GM23338 (cell line): ENCODE data around the gene RAX. TPM values are rescaled to one million over a fixed set of nuclear protein-coding genes. Genes with fewer than 3 reads are reported as not detected.

Experiments used
- ATAC-seq: fragments of 200-7000 bp; cut with Tn5 transposase; 3 replicates; pipeline ENCODE4 v1.9.1; 2020
- DNase-seq: peaks from one replicate; pipeline ENCODE4 v3.0.0-alpha.2; 2015; ENCODE audit warnings: low spot score
- H2AFZ ChIP-seq: fragments of 200-600 bp; sonication (generic); 2 replicates; pipeline ENCODE4 v1.8.0; 2016; ENCODE audit warnings: antibody characterized with exemption, mild to moderate bottlenecking, moderate library complexity
- H3F3A ChIP-seq: fragments of 200-600 bp; sonication (generic); replicated peaks from 2 replicates; pipeline ENCODE4 v1.8.0; 2017; ENCODE audit warnings: antibody characterized with exemption, mixed run types, low read depth
- H3K27ac ChIP-seq: fragments of 200-600 bp; sonication (generic); 2 replicates; pipeline ENCODE4 v1.6.1; 2016; ENCODE audit warnings: low read depth
- H3K27me3 ChIP-seq: fragments of 200-600 bp; sonication (generic); 2 replicates; pipeline ENCODE4 v1.8.0; 2016; ENCODE audit warnings: mild to moderate bottlenecking, mixed run types, moderate library complexity; ENCODE audit not compliant: insufficient read depth
- H3K36me3 ChIP-seq: fragments of 200-600 bp; sonication (generic); 2 replicates; pipeline ENCODE4 v1.8.0; 2016; ENCODE audit warnings: mild to moderate bottlenecking; ENCODE audit not compliant: insufficient read depth
- H3K4me1 ChIP-seq: fragments of 200-600 bp; sonication (generic); 2 replicates; pipeline ENCODE4 v1.8.0; 2016; ENCODE audit warnings: mild to moderate bottlenecking, moderate library complexity; ENCODE audit not compliant: insufficient read depth
- H3K4me2 ChIP-seq: fragments of 200-600 bp; sonication (generic); 2 replicates; pipeline ENCODE4 v1.7.1; 2017; ENCODE audit warnings: mixed run types
- H3K4me3 ChIP-seq: fragments of 200-600 bp; sonication (generic); 2 replicates; pipeline ENCODE4 v1.6.1; 2016; ENCODE audit warnings: mixed run types
- H3K79me2 ChIP-seq: fragments of 200-600 bp; sonication (generic); replicated peaks from 2 replicates; pipeline ENCODE4 v1.8.0; 2017; ENCODE audit warnings: mild to moderate bottlenecking; ENCODE audit not compliant: insufficient read depth
- H3K9me2 ChIP-seq: fragments of 200-600 bp; sonication (generic); 2 replicates; pipeline ENCODE4 v1.8.0; 2017; ENCODE audit not compliant: insufficient read depth
- H4K20me1 ChIP-seq: fragments of 200-600 bp; sonication (generic); replicated peaks from 2 replicates; pipeline ENCODE4 v1.8.0; 2017; ENCODE audit warnings: mild to moderate bottlenecking; ENCODE audit not compliant: insufficient read depth
- H3K27ac Mint-ChIP-seq: 2 replicates; pipeline ENCODE4 v1.8.0; 2020; ENCODE audit warnings: inconsistent platforms, mild to moderate bottlenecking, moderate library complexity, mixed read lengths
- H3K27me3 Mint-ChIP-seq: 3 replicates; pipeline ENCODE4 v1.8.0; 2022; ENCODE audit warnings: low read depth, mild to moderate bottlenecking, moderate library complexity, mixed read lengths, inconsistent platforms; ENCODE audit not compliant: insufficient read depth, poor library complexity
- H3K36me3 Mint-ChIP-seq: 3 replicates; pipeline ENCODE4 v1.8.0; 2021; ENCODE audit warnings: low read depth, mild to moderate bottlenecking, inconsistent platforms, moderate library complexity, mixed read lengths
- H3K4me1 Mint-ChIP-seq: 3 replicates; pipeline ENCODE4 v1.8.0; 2020; ENCODE audit warnings: mild to moderate bottlenecking, inconsistent platforms, mixed read lengths
- H3K4me3 Mint-ChIP-seq: 3 replicates; pipeline ENCODE4 v1.8.0; 2021; ENCODE audit warnings: moderate library complexity, mild to moderate bottlenecking, inconsistent platforms, mixed read lengths
- H3K9me3 Mint-ChIP-seq: 3 replicates; pipeline ENCODE4 v1.8.0; 2020; ENCODE audit warnings: moderate library complexity, mild to moderate bottlenecking, inconsistent platforms, mixed read lengths
- EZH2 ChIP-seq: fragments of 200-600 bp; sonication (generic); IDR thresholded peaks from one replicate; pipeline ENCODE4 v1.8.0; 2017; ENCODE audit warnings: antibody characterized with exemption, mild to moderate bottlenecking, low read depth; ENCODE audit not compliant: unreplicated experiment
- EZH2phosphoT487 ChIP-seq: fragments of 200-600 bp; sonication (generic); IDR thresholded peaks from one replicate; pipeline ENCODE4 v1.8.1; 2018; ENCODE audit warnings: antibody characterized with exemption; ENCODE audit not compliant: unreplicated experiment
- JUNB ChIP-seq: IDR thresholded peaks from one replicate; pipeline ENCODE4 v1.6.1; 2016; ENCODE audit warnings: antibody characterized with exemption; ENCODE audit not compliant: unreplicated experiment
- NANOG ChIP-seq: IDR thresholded peaks from 2 replicates; pipeline ENCODE4 v1.6.1; 2016; ENCODE audit warnings: antibody characterized with exemption, borderline replicate concordance
- POLR2AphosphoS5 ChIP-seq: IDR thresholded peaks from 2 replicates; pipeline ENCODE4 v1.6.1; 2016; ENCODE audit warnings: antibody characterized with exemption, low read depth
- STAT1 ChIP-seq: IDR thresholded peaks from one replicate; pipeline ENCODE4 v1.6.1; 2016; ENCODE audit warnings: antibody characterized with exemption; ENCODE audit not compliant: unreplicated experiment
- ZNF114 ChIP-seq: fragments of 250-450 bp; sonication (Bioruptor Pico); IDR thresholded peaks from 2 replicates; pipeline ENCODE4 v1.5.0; 2020; ENCODE audit warnings: mild to moderate bottlenecking, moderate library complexity
- ZNF331 ChIP-seq: fragments of 250-450 bp; sonication (Bioruptor Pico); IDR thresholded peaks from 2 replicates; pipeline ENCODE4 v1.5.0; 2020; ENCODE audit warnings: low read depth, mild to moderate bottlenecking, moderate library complexity
- polyA plus RNA-seq: library from polyadenylated mRNA; unstranded; fragments of >200 nt; fragmentation: Nextera tagmentation; extraction: Ambion mirVana; gene quantifications from 2 replicates; pipeline ENCODE4 v1.2.1, GENCODE V29; 2016
- total RNA-seq: library from RNA; depleted of rRNA; stranded (reverse); fragments of >200 nt; shearing (Covaris generic); gene quantifications from 2 replicates; pipeline ENCODE4 v1.2.3, GENCODE V29; 2014
- TF ChIP-seq, protein P1 (sequence below): IDR thresholded peaks from one replicate; pipeline ENCODE4 v1.6.1; 2018; ENCODE audit warnings: antibody characterized with exemption; ENCODE audit not compliant: unreplicated experiment
- TF ChIP-seq, protein P2 (sequence below): fragments of 250-450 bp; sonication (Bioruptor Pico); IDR thresholded peaks from 2 replicates; pipeline ENCODE4 v1.5.0; 2020; ENCODE audit warnings: mild to moderate bottlenecking, moderate library complexity
- TF ChIP-seq, protein P3 (sequence below), 2 experiments: fragments of 200-600 bp in 1 of 2; sonication (generic) in 1 of 2; conservative IDR thresholded peaks; 2 replicates each; pipeline versions ENCODE4 v1.5.1 to v1.6.1; 2016 to 2017; ENCODE audit warnings: antibody characterized with exemption in 2 of 2, low read depth in 2 of 2, mild to moderate bottlenecking in 2 of 2, moderate library complexity in 1 of 2
- TF ChIP-seq, protein P4 (sequence below): IDR thresholded peaks from 2 replicates; pipeline ENCODE4 v1.6.1; 2016; ENCODE audit warnings: antibody characterized with exemption

Gene RAX
- total and polyA plus RNA-seq, 2 experiments from 2014 or later, result 0.03 to 0.16 TPM

DNA sequence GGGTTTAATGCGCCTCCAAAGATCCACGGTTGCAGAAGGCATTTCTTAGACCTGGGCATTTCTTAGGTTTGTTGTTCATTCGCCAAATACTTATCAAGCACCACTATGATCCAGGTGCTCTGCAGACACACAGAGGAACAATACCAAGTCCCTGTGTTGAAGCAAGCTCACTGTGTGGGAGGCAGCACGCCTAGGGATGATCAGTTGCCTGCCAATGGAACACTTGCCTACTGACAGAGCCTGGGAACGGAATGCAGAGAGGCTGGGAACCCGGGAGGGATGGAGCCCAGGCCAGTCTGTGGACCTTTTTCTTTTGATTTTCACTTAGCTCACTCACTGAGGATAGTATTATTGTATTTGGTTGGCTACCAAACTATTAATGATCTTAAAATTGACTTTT lies 55.2 kb downstream of the RAX start:
- Histone ChIP-seq H3K4me1 (peaks cover 12% of the 10 kb centered on the region; the same call in 1 of the 2 replicates), H3K27ac (no peak overlapping the region), H4K20me1 (peaks cover 9% of the 10 kb centered on the region), H3K9me2 (no peaks in the 10 kb centered on the region), H3K79me2 (no peaks in the 10 kb centered on the region), H3K4me2 (no peak overlapping the region), H2AFZ (no peak overlapping the region), H3K27me3 (peaks cover 79% of the 10 kb centered on the region), H3F3A (no peaks in the 10 kb centered on the region), H3K36me3 (no peaks in the 10 kb centered on the region), H3K4me3 (no peak overlapping the region)
- H3K9me3 Mint-ChIP-seq, result no peaks in the 10 kb centered on the region; the same call in 2 of the 3 replicates
- no peaks in the 10 kb centered on the region; the same call in 2 of the 3 replicates for H3K36me3 Mint-ChIP-seq
- H3K27me3 Mint-ChIP-seq, result peaks cover 56% of the 10 kb centered on the region
- no peak for ATAC-seq
- no peak for DNase-seq
- TF ChIP-seq ZNF114 (CRISPR knock-in tag) (no peak), ZNF331 (CRISPR knock-in tag) (no peak), POLR2AphosphoS5 (no peak), JUNB (no peak), EZH2 (no peak), EZH2phosphoT487 (no peak), STAT1 (no peak), NANOG (no peak)
- TF ChIP-seq, protein P1, sequence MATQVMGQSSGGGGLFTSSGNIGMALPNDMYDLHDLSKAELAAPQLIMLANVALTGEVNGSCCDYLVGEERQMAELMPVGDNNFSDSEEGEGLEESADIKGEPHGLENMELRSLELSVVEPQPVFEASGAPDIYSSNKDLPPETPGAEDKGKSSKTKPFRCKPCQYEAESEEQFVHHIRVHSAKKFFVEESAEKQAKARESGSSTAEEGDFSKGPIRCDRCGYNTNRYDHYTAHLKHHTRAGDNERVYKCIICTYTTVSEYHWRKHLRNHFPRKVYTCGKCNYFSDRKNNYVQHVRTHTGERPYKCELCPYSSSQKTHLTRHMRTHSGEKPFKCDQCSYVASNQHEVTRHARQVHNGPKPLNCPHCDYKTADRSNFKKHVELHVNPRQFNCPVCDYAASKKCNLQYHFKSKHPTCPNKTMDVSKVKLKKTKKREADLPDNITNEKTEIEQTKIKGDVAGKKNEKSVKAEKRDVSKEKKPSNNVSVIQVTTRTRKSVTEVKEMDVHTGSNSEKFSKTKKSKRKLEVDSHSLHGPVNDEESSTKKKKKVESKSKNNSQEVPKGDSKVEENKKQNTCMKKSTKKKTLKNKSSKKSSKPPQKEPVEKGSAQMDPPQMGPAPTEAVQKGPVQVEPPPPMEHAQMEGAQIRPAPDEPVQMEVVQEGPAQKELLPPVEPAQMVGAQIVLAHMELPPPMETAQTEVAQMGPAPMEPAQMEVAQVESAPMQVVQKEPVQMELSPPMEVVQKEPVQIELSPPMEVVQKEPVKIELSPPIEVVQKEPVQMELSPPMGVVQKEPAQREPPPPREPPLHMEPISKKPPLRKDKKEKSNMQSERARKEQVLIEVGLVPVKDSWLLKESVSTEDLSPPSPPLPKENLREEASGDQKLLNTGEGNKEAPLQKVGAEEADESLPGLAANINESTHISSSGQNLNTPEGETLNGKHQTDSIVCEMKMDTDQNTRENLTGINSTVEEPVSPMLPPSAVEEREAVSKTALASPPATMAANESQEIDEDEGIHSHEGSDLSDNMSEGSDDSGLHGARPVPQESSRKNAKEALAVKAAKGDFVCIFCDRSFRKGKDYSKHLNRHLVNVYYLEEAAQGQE, result no peak
- TF ChIP-seq, protein P2, sequence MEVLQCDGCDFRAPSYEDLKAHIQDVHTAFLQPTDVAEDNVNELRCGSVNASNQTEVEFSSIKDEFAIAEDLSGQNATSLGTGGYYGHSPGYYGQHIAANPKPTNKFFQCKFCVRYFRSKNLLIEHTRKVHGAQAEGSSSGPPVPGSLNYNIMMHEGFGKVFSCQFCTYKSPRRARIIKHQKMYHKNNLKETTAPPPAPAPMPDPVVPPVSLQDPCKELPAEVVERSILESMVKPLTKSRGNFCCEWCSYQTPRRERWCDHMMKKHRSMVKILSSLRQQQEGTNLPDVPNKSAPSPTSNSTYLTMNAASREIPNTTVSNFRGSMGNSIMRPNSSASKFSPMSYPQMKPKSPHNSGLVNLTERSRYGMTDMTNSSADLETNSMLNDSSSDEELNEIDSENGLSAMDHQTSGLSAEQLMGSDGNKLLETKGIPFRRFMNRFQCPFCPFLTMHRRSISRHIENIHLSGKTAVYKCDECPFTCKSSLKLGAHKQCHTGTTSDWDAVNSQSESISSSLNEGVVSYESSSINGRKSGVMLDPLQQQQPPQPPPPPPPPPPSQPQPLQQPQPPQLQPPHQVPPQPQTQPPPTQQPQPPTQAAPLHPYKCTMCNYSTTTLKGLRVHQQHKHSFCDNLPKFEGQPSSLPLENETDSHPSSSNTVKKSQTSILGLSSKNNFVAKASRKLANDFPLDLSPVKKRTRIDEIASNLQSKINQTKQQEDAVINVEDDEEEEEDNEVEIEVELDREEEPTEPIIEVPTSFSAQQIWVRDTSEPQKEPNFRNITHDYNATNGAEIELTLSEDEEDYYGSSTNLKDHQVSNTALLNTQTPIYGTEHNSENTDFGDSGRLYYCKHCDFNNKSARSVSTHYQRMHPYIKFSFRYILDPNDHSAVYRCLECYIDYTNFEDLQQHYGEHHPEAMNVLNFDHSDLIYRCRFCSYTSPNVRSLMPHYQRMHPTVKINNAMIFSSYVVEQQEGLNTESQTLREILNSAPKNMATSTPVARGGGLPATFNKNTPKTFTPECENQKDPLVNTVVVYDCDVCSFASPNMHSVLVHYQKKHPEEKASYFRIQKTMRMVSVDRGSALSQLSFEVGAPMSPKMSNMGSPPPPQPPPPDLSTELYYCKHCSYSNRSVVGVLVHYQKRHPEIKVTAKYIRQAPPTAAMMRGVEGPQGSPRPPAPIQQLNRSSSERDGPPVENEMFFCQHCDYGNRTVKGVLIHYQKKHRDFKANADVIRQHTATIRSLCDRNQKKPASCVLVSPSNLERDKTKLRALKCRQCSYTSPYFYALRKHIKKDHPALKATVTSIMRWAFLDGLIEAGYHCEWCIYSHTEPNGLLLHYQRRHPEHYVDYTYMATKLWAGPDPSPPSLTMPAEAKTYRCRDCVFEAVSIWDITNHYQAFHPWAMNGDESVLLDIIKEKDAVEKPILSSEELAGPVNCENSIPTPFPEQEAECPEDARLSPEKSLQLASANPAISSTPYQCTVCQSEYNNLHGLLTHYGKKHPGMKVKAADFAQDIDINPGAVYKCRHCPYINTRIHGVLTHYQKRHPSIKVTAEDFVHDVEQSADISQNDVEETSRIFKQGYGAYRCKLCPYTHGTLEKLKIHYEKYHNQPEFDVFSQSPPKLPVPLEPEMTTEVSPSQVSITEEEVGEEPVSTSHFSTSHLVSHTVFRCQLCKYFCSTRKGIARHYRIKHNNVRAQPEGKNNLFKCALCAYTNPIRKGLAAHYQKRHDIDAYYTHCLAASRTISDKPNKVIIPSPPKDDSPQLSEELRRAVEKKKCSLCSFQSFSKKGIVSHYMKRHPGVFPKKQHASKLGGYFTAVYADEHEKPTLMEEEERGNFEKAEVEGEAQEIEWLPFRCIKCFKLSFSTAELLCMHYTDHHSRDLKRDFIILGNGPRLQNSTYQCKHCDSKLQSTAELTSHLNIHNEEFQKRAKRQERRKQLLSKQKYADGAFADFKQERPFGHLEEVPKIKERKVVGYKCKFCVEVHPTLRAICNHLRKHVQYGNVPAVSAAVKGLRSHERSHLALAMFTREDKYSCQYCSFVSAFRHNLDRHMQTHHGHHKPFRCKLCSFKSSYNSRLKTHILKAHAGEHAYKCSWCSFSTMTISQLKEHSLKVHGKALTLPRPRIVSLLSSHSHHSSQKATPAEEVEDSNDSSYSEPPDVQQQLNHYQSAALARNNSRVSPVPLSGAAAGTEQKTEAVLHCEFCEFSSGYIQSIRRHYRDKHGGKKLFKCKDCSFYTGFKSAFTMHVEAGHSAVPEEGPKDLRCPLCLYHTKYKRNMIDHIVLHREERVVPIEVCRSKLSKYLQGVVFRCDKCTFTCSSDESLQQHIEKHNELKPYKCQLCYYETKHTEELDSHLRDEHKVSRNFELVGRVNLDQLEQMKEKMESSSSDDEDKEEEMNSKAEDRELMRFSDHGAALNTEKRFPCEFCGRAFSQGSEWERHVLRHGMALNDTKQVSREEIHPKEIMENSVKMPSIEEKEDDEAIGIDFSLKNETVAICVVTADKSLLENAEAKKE (CRISPR knock-in tag), result no peak
- TF ChIP-seq, protein P3, sequence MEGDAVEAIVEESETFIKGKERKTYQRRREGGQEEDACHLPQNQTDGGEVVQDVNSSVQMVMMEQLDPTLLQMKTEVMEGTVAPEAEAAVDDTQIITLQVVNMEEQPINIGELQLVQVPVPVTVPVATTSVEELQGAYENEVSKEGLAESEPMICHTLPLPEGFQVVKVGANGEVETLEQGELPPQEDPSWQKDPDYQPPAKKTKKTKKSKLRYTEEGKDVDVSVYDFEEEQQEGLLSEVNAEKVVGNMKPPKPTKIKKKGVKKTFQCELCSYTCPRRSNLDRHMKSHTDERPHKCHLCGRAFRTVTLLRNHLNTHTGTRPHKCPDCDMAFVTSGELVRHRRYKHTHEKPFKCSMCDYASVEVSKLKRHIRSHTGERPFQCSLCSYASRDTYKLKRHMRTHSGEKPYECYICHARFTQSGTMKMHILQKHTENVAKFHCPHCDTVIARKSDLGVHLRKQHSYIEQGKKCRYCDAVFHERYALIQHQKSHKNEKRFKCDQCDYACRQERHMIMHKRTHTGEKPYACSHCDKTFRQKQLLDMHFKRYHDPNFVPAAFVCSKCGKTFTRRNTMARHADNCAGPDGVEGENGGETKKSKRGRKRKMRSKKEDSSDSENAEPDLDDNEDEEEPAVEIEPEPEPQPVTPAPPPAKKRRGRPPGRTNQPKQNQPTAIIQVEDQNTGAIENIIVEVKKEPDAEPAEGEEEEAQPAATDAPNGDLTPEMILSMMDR (conservative IDR thresholded peaks at IDR 0.05; ENCODE audit: low read depth in 2 of 2), result no peak
- TF ChIP-seq, protein P4, sequence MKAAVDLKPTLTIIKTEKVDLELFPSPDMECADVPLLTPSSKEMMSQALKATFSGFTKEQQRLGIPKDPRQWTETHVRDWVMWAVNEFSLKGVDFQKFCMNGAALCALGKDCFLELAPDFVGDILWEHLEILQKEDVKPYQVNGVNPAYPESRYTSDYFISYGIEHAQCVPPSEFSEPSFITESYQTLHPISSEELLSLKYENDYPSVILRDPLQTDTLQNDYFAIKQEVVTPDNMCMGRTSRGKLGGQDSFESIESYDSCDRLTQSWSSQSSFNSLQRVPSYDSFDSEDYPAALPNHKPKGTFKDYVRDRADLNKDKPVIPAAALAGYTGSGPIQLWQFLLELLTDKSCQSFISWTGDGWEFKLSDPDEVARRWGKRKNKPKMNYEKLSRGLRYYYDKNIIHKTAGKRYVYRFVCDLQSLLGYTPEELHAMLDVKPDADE, result no peak
- no peak overlapping the region for H3K27ac Mint-ChIP-seq
- H3K4me1 Mint-ChIP-seq, result peaks cover 15% of the 10 kb centered on the region; the same call in 2 of the 3 replicates
- H3K4me3 Mint-ChIP-seq, result no peak overlapping the region
